ENCODE data around the gene CNTNAP2. TPM values are rescaled to one million over a fixed set of nuclear protein-coding genes. Genes with fewer than 3 reads are reported as not detected.

Gene CNTNAP2
- total RNA-seq, 1 donor from 2014 or later, result not detected

GRCh38 chr7:147498081-147498480 is 1381.5 kb downstream of the CNTNAP2 start:
- H3K4me1 Mint-ChIP-seq (ENCODE audit: low read depth), result no peaks in the 10 kb centered on the region
- H3K27ac Mint-ChIP-seq, result no peak overlapping the region
- H3K27me3 Mint-ChIP-seq (ENCODE audit: insufficient read depth), result no peaks in the 10 kb centered on the region
- intact Hi-C loops (cut with micrococcal nuclease), result no loop called here
- DNase-seq (ENCODE audit: low spot score), result no peak
- no peaks in the 10 kb centered on the region for H3K36me3 Mint-ChIP-seq (ENCODE audit: low read depth)
- peaks cover 4% of the 10 kb centered on the region for H3K9me3 Mint-ChIP-seq
- H3K4me3 Mint-ChIP-seq, result no peak overlapping the region

- H3K36me3 Mint-ChIP-seq (ENCODE audit: low read depth), result no peaks in the 10 kb centered on the region
- no peak overlapping the region for H3K4me3 Mint-ChIP-seq
- H3K9me3 Mint-ChIP-seq, result peaks cover 8% of the 10 kb centered on the region
- H3K27ac Mint-ChIP-seq, result no peak overlapping the region
- H3K27me3 Mint-ChIP-seq (ENCODE audit: insufficient read depth), result no peaks in the 10 kb centered on the region
- DNase-seq (ENCODE audit: low spot score), result no peak
- intact Hi-C loops (cut with micrococcal nuclease), result no loop called here
- no peaks in the 10 kb centered on the region for H3K4me1 Mint-ChIP-seq (ENCODE audit: low read depth)
These were observed 1392.5 kb downstream of the CNTNAP2 start for GRCh38 chr7:147509035-147509501.

- Mint-ChIP-seq H3K27me3 (ENCODE audit: insufficient read depth) (no peaks in the 10 kb centered on the region), H3K4me1 (ENCODE audit: low read depth) (no peaks in the 10 kb centered on the region), H3K4me3 (no peak overlapping the region), H3K9me3 (peaks cover 8% of the 10 kb centered on the region), H3K36me3 (ENCODE audit: low read depth) (no peaks in the 10 kb centered on the region), H3K27ac (no peak overlapping the region)
- no peak for DNase-seq (ENCODE audit: low spot score)
- intact Hi-C loops (cut with micrococcal nuclease), result no loop called here
These were observed 1393.1 kb downstream of the CNTNAP2 start for GRCh38 chr7:147509541-147510200.

GRCh38 chr7:147510201-147510542 is 1393.6 kb downstream of the CNTNAP2 start:
- Mint-ChIP-seq H3K36me3 (ENCODE audit: low read depth) (no peaks in the 10 kb centered on the region), H3K4me3 (no peak overlapping the region), H3K27ac (no peak overlapping the region), H3K4me1 (ENCODE audit: low read depth) (no peaks in the 10 kb centered on the region), H3K9me3 (peaks cover 8% of the 10 kb centered on the region), H3K27me3 (ENCODE audit: insufficient read depth) (no peaks in the 10 kb centered on the region)
- no peak for DNase-seq (ENCODE audit: low spot score)
- intact Hi-C loops (cut with micrococcal nuclease), result no loop called here

- Mint-ChIP-seq H3K27me3 (ENCODE audit: insufficient read depth) (no peaks in the 10 kb centered on the region), H3K9me3 (peaks cover 8% of the 10 kb centered on the region), H3K4me3 (no peak overlapping the region), H3K27ac (no peak overlapping the region), H3K36me3 (ENCODE audit: low read depth) (no peaks in the 10 kb centered on the region), H3K4me1 (ENCODE audit: low read depth) (no peaks in the 10 kb centered on the region)
- no peak for DNase-seq (ENCODE audit: low spot score)
- intact Hi-C loops (cut with micrococcal nuclease), result no loop called here
These were observed 1394.3 kb downstream of the CNTNAP2 start for GRCh38 chr7:147510923-147511322.

GRCh38 chr7:147513451-147513850 is 1396.8 kb downstream of the CNTNAP2 start:
- Mint-ChIP-seq H3K36me3 (ENCODE audit: low read depth) (no peaks in the 10 kb centered on the region), H3K27ac (no peak overlapping the region), H3K27me3 (ENCODE audit: insufficient read depth) (no peaks in the 10 kb centered on the region), H3K9me3 (peaks cover under 1% of the 10 kb centered on the region), H3K4me3 (no peak overlapping the region), H3K4me1 (ENCODE audit: low read depth) (no peaks in the 10 kb centered on the region)
- intact Hi-C loops (cut with micrococcal nuclease), result no loop called here
- no peak for DNase-seq (ENCODE audit: low spot score)

- no peak for DNase-seq (ENCODE audit: low spot score)
- Mint-ChIP-seq H3K27me3 (ENCODE audit: insufficient read depth) (no peaks in the 10 kb centered on the region), H3K27ac (no peak overlapping the region), H3K4me1 (ENCODE audit: low read depth) (no peaks in the 10 kb centered on the region), H3K9me3 (no peaks in the 10 kb centered on the region), H3K4me3 (no peak overlapping the region), H3K36me3 (ENCODE audit: low read depth) (no peaks in the 10 kb centered on the region)
- intact Hi-C loops (cut with micrococcal nuclease), result no loop called here
These were observed 1399.8 kb downstream of the CNTNAP2 start for GRCh38 chr7:147516391-147516790.

GRCh38 chr7:147519062-147519461 is 1402.5 kb downstream of the CNTNAP2 start:
- no peak overlapping the region for H3K4me3 Mint-ChIP-seq
- no peaks in the 10 kb centered on the region for H3K4me1 Mint-ChIP-seq (ENCODE audit: low read depth)
- no peak for DNase-seq (ENCODE audit: low spot score)
- no peaks in the 10 kb centered on the region for H3K9me3 Mint-ChIP-seq
- intact Hi-C loops (cut with micrococcal nuclease), result loop anchor here (2.0 kb wide), 1 partner anchor 20 kb away; no protein-coding TSS in a partner anchor
- H3K27ac Mint-ChIP-seq, result no peak overlapping the region
- no peaks in the 10 kb centered on the region for H3K36me3 Mint-ChIP-seq (ENCODE audit: low read depth)
- H3K27me3 Mint-ChIP-seq (ENCODE audit: insufficient read depth), result no peaks in the 10 kb centered on the region

GRCh38 chr7:147523056-147523455 is 1406.5 kb downstream of the CNTNAP2 start:
- H3K4me3 Mint-ChIP-seq, result no peak overlapping the region
- intact Hi-C loops (cut with micrococcal nuclease), result no loop called here
- H3K27me3 Mint-ChIP-seq (ENCODE audit: insufficient read depth), result no peaks in the 10 kb centered on the region
- no peak for DNase-seq (ENCODE audit: low spot score)
- no peaks in the 10 kb centered on the region for H3K4me1 Mint-ChIP-seq (ENCODE audit: low read depth)
- H3K36me3 Mint-ChIP-seq (ENCODE audit: low read depth), result no peaks in the 10 kb centered on the region
- H3K27ac Mint-ChIP-seq, result no peak overlapping the region
- no peaks in the 10 kb centered on the region for H3K9me3 Mint-ChIP-seq

GRCh38 chr7:147524726-147525250 is 1408.2 kb downstream of the CNTNAP2 start:
- intact Hi-C loops (cut with micrococcal nuclease), result no loop called here
- H3K4me3 Mint-ChIP-seq, result no peak overlapping the region
- no peak for DNase-seq (ENCODE audit: low spot score)
- no peaks in the 10 kb centered on the region for H3K27me3 Mint-ChIP-seq (ENCODE audit: insufficient read depth)
- no peaks in the 10 kb centered on the region for H3K36me3 Mint-ChIP-seq (ENCODE audit: low read depth)
- H3K9me3 Mint-ChIP-seq, result no peaks in the 10 kb centered on the region
- H3K27ac Mint-ChIP-seq, result no peak overlapping the region
- H3K4me1 Mint-ChIP-seq (ENCODE audit: low read depth), result no peaks in the 10 kb centered on the region

GRCh38 chr7:147525325-147525724 is 1408.7 kb downstream of the CNTNAP2 start:
- DNase-seq (ENCODE audit: low spot score), result no peak
- intact Hi-C loops (cut with micrococcal nuclease), result no loop called here
- Mint-ChIP-seq H3K9me3 (no peaks in the 10 kb centered on the region), H3K36me3 (ENCODE audit: low read depth) (no peaks in the 10 kb centered on the region), H3K27ac (no peak overlapping the region), H3K4me1 (ENCODE audit: low read depth) (no peaks in the 10 kb centered on the region), H3K27me3 (ENCODE audit: insufficient read depth) (no peaks in the 10 kb centered on the region), H3K4me3 (no peak overlapping the region)

GRCh38 chr7:147535701-147536111 is 1419.1 kb downstream of the CNTNAP2 start:
- peaks cover 7% of the 10 kb centered on the region for H3K9me3 Mint-ChIP-seq
- intact Hi-C loops (cut with micrococcal nuclease), result no loop called here
- H3K27me3 Mint-ChIP-seq (ENCODE audit: insufficient read depth), result no peaks in the 10 kb centered on the region
- no peaks in the 10 kb centered on the region for H3K36me3 Mint-ChIP-seq (ENCODE audit: low read depth)
- no peaks in the 10 kb centered on the region for H3K4me1 Mint-ChIP-seq (ENCODE audit: low read depth)
- no peak overlapping the region for H3K27ac Mint-ChIP-seq
- no peak overlapping the region for H3K4me3 Mint-ChIP-seq
- no peak for DNase-seq (ENCODE audit: low spot score)

GRCh38 chr7:147539685-147540084 is 1423.1 kb downstream of the CNTNAP2 start:
- Mint-ChIP-seq H3K4me1 (ENCODE audit: low read depth) (no peaks in the 10 kb centered on the region), H3K9me3 (peaks cover 1% of the 10 kb centered on the region), H3K27me3 (ENCODE audit: insufficient read depth) (no peaks in the 10 kb centered on the region), H3K27ac (no peak overlapping the region), H3K36me3 (ENCODE audit: low read depth) (no peaks in the 10 kb centered on the region), H3K4me3 (no peak overlapping the region)
- DNase-seq (ENCODE audit: low spot score), result no peak
- intact Hi-C loops (cut with micrococcal nuclease), result loop anchor here (2.0 kb wide), 1 partner anchor 21 kb away; no protein-coding TSS in a partner anchor

GRCh38 chr7:147540743-147541142 is 1424.1 kb downstream of the CNTNAP2 start:
- Mint-ChIP-seq H3K9me3 (peaks cover 4% of the 10 kb centered on the region), H3K4me3 (no peak overlapping the region)

More at GRCh38 chr7:147540743-147541142, 1424.1 kb downstream of the CNTNAP2 start:
- H3K4me1 Mint-ChIP-seq (ENCODE audit: low read depth), result no peaks in the 10 kb centered on the region
- H3K27me3 Mint-ChIP-seq (ENCODE audit: insufficient read depth), result no peaks in the 10 kb centered on the region
- DNase-seq (ENCODE audit: low spot score), result no peak
- no peak overlapping the region for H3K27ac Mint-ChIP-seq
- H3K36me3 Mint-ChIP-seq (ENCODE audit: low read depth), result no peaks in the 10 kb centered on the region
- intact Hi-C loops (cut with micrococcal nuclease), result no loop called here
